Large intestine (tissue), 3 donors: ENCODE results near the gene SIMC1. TPM values are rescaled to one million over a fixed set of nuclear protein-coding genes. Genes with fewer than 3 reads are reported as not detected.
"Not testable (repeated sequence)": the region's sequence is repeated elsewhere in the genome, so short reads cannot be mapped to it uniquely, and the experiment has no call there.

Source experiments
- DNase-seq, 2 donors: peaks; one replicate each; pipeline versions ENCODE4 v3.0.0 to v3.0.0-alpha.2; 2013
- H3K27ac ChIP-seq: one replicate; pipeline ENCODE4 v1.5.1; 2013; ENCODE audit warnings: low read length
- H3K27me3 ChIP-seq: 2 replicates; pipeline ENCODE4 v1.6.1; 2013; ENCODE audit warnings: low read length; ENCODE audit not compliant: control insufficient read depth, insufficient read depth
- H3K36me3 ChIP-seq: 2 replicates; pipeline ENCODE4 v1.6.1; 2013; ENCODE audit warnings: low read length; ENCODE audit not compliant: control insufficient read depth, insufficient read depth
- H3K4me1 ChIP-seq: one replicate; pipeline ENCODE4 v1.6.1; 2013; ENCODE audit warnings: low read length; ENCODE audit not compliant: control insufficient read depth, insufficient read depth
- H3K4me3 ChIP-seq: one replicate; pipeline ENCODE4 v1.5.1; 2013; ENCODE audit warnings: low read length
- H3K9me3 ChIP-seq: one replicate; pipeline ENCODE4 v1.6.1; 2013; ENCODE audit warnings: mild to moderate bottlenecking, low read depth, low read length, moderate library complexity; ENCODE audit not compliant: control insufficient read depth
- WGBS: methylation state at CpG from one replicate; pipeline ENCODE4 v1.1.5; 2013; ENCODE audit warnings: low lambda C conversion rate; ENCODE audit not compliant: insufficient coverage; 5-methylcytosine and 5-hydroxymethylcytosine counted together
- polyA plus RNA-seq: library from polyadenylated mRNA; unstranded; fragments of 120-200 nt; gene quantifications from one replicate; pipeline ENCODE4 v1.2.1, GENCODE V29; 2013

SIMC1 gene
- polyA plus RNA-seq, 1 donor, result 14.7 TPM

- not testable (repeated sequence) for H3K27ac ChIP-seq, H3K4me3 ChIP-seq
- DNase-seq, result peak in 1 of 2 donors; percentile 22
Measured at GRCh38 chr5:176216393-176216916, 21.8 kb upstream of the SIMC1 start.

GRCh38 chr5:176217188-176217729 is 21.0 kb upstream of the SIMC1 start:
- WGBS, result no CpG with 5 or more reads among the region's 5 CpGs
- not testable (repeated sequence) for H3K9me3 ChIP-seq, H3K27ac ChIP-seq, H3K36me3 ChIP-seq, H3K27me3 ChIP-seq, H3K4me1 ChIP-seq, DNase-seq, H3K4me3 ChIP-seq

More at GRCh38 chr5:176216393-176216916, 21.8 kb upstream of the SIMC1 start:
- not testable (repeated sequence) for H3K27me3 ChIP-seq, H3K36me3 ChIP-seq, H3K9me3 ChIP-seq, H3K4me1 ChIP-seq
- WGBS, result 40% methylated on average over 3 of the region's 9 CpGs

- 8% methylated on average over 2 of the region's 2 CpGs for WGBS
- H3K27ac ChIP-seq, H3K9me3 ChIP-seq, H3K27me3 ChIP-seq, H3K4me1 ChIP-seq, H3K36me3 ChIP-seq, H3K4me3 ChIP-seq, DNase-seq: not testable (repeated sequence)
Measured at GRCh38 chr5:176217764-176218163, 20.5 kb upstream of the SIMC1 start.

GRCh38 chr5:176222006-176222405 is 16.2 kb upstream of the SIMC1 start:
- not testable (repeated sequence) for H3K27me3 ChIP-seq, H3K4me1 ChIP-seq, H3K27ac ChIP-seq, H3K36me3 ChIP-seq, H3K9me3 ChIP-seq, DNase-seq, H3K4me3 ChIP-seq
- WGBS, result no CpG with 5 or more reads among the region's 38 CpGs

- not testable (repeated sequence) for H3K4me1 ChIP-seq, H3K36me3 ChIP-seq, H3K9me3 ChIP-seq, H3K27ac ChIP-seq, DNase-seq, H3K4me3 ChIP-seq, H3K27me3 ChIP-seq
- no CpG with 5 or more reads among the region's 1 CpG for whole genome bisulfite sequencing
Measured at GRCh38 chr5:176228358-176228757, 9.9 kb upstream of the SIMC1 start.

- no CpG with 5 or more reads among the region's 5 CpGs for WGBS
- H3K4me1 ChIP-seq, H3K27ac ChIP-seq, H3K9me3 ChIP-seq, DNase-seq, H3K36me3 ChIP-seq, H3K4me3 ChIP-seq, H3K27me3 ChIP-seq: not testable (repeated sequence)
Measured at GRCh38 chr5:176233253-176233652, 5.0 kb upstream of the SIMC1 start.

GRCh38 chr5:176235155-176235554 is 3.1 kb upstream of the SIMC1 start:
- H3K4me3 ChIP-seq, H3K4me1 ChIP-seq, H3K27me3 ChIP-seq, H3K27ac ChIP-seq, H3K9me3 ChIP-seq, H3K36me3 ChIP-seq: not testable (repeated sequence)
- DNase-seq, result peak; percentile 25 to 29
- no CpG with 5 or more reads among the region's 1 CpG for WGBS

- not testable (repeated sequence) for H3K27ac ChIP-seq, H3K27me3 ChIP-seq, DNase-seq, H3K4me3 ChIP-seq, H3K4me1 ChIP-seq, H3K9me3 ChIP-seq, H3K36me3 ChIP-seq
- no CpG with 5 or more reads among the region's 59 CpGs for WGBS
Measured at GRCh38 chr5:176238645-176239283, 540 bp downstream of the SIMC1 start.

GRCh38 chr5:176239304-176239703 is 1.1 kb downstream of the SIMC1 start:
- no CpG with 5 or more reads among the region's 10 CpGs for WGBS
- not testable (repeated sequence) for H3K9me3 ChIP-seq, H3K36me3 ChIP-seq, DNase-seq, H3K4me1 ChIP-seq, H3K27me3 ChIP-seq, H3K4me3 ChIP-seq, H3K27ac ChIP-seq

GRCh38 chr5:176244318-176244717 is 6.1 kb downstream of the SIMC1 start:
- H3K9me3 ChIP-seq, H3K36me3 ChIP-seq, H3K27me3 ChIP-seq, H3K27ac ChIP-seq, H3K4me1 ChIP-seq, DNase-seq, H3K4me3 ChIP-seq: not testable (repeated sequence)
- no CpG with 5 or more reads among the region's 2 CpGs for WGBS

- WGBS, result no CpG with 5 or more reads among the region's 6 CpGs
- not testable (repeated sequence) for H3K4me1 ChIP-seq, H3K9me3 ChIP-seq, H3K27ac ChIP-seq, DNase-seq, H3K4me3 ChIP-seq, H3K27me3 ChIP-seq, H3K36me3 ChIP-seq
Measured at GRCh38 chr5:176245074-176245473, 6.8 kb downstream of the SIMC1 start.
